K562 (cell line): ENCODE measurements around the gene ZSCAN21. TPM values are rescaled to one million over a fixed set of nuclear protein-coding genes. Genes with fewer than 3 reads are reported as not detected.

Experiments
- ASH1L ChIP-seq: fragments of 450-650 bp; IDR thresholded peaks from 2 replicates; pipeline ENCODE4 v1.6.1; 2018; ENCODE audit warnings: borderline replicate concordance, mild to moderate bottlenecking, low read depth; ENCODE audit not compliant: partially characterized antibody
- ATF1 ChIP-seq, 2 experiments: fragments of 450-650 bp in 1 of 2; IDR thresholded peaks; 2 replicates each; pipeline ENCODE4 v1.6.1; 2016; ENCODE audit warnings: missing compliant biosample characterization in 1 of 2, missing genetic modification characterization in 1 of 2
- BMI1 ChIP-seq: fragments of 150-350 bp; IDR thresholded peaks from 2 replicates; pipeline ENCODE4 v1.6.1; 2014; ENCODE audit warnings: low read length
- CHCHD3 ChIP-seq: fragments of 250-450 bp; sonication (Bioruptor Pico); IDR thresholded peaks from 2 replicates; pipeline ENCODE4 v2.1.2; 2022; ENCODE audit warnings: mild to moderate bottlenecking
- DPF2 ChIP-seq: fragments of 450-650 bp; IDR thresholded peaks from 2 replicates; pipeline ENCODE4 v1.6.1; 2016
- E2F3 ChIP-seq: fragments of 250-450 bp; sonication (Bioruptor Pico); IDR thresholded peaks from 2 replicates; pipeline ENCODE4 v1.4.0; 2020; ENCODE audit warnings: mild to moderate bottlenecking
- HLTF ChIP-seq: fragments of 450-650 bp; IDR thresholded peaks from 2 replicates; pipeline ENCODE4 v1.6.1; 2016
- MYC ChIP-seq, 2 experiments: fragments of 250-450 bp in 1 of 2; sonication (Bioruptor Pico) in 1 of 2; IDR thresholded peaks; 2 replicates each; pipeline versions ENCODE4 v1.5.1 to v1.6.1; 2012 to 2021; ENCODE audit warnings: low read depth in 2 of 2, borderline replicate concordance in 1 of 2, improper control_type of control experiment in 1 of 2, low read length in 1 of 2, mild to moderate bottlenecking in 1 of 2, moderate library complexity in 1 of 2
- NRF1 ChIP-seq, 2 experiments: fragments of 450-650 bp; IDR thresholded peaks in 1 of 2; conservative IDR thresholded peaks in 1 of 2; 2 replicates each; pipeline ENCODE4 v1.6.1; 2014; ENCODE audit warnings: mild to moderate bottlenecking in 2 of 2
- PATZ1 ChIP-seq: fragments of 250-450 bp; sonication (Bioruptor Pico); IDR thresholded peaks from 2 replicates; pipeline ENCODE4 v1.5.0; 2020; ENCODE audit warnings: mild to moderate bottlenecking, borderline replicate concordance
- PHB ChIP-seq: fragments of 250-450 bp; sonication (Bioruptor Pico); IDR thresholded peaks from 2 replicates; pipeline ENCODE4 v1.5.0; 2021
- PTBP1 ChIP-seq: fragments of 200-400 bp; formaldehyde crosslinking; IDR thresholded peaks from 2 replicates; pipeline ENCODE4 v1.6.1; 2017; ENCODE audit warnings: low read depth, low read length
- RBM17 ChIP-seq: fragments of 200-400 bp; formaldehyde crosslinking; IDR thresholded peaks from 2 replicates; pipeline ENCODE4 v1.6.1; 2017; ENCODE audit warnings: low read depth, mild to moderate bottlenecking, low read length, borderline replicate concordance
- RFX1 ChIP-seq: fragments of 450-650 bp; IDR thresholded peaks from 2 replicates; pipeline ENCODE4 v1.6.1; 2016; ENCODE audit warnings: mild to moderate bottlenecking, moderate library complexity
- SMAD1 ChIP-seq: fragments of 150-350 bp; IDR thresholded peaks from 2 replicates; pipeline ENCODE4 v1.6.1; 2014; ENCODE audit warnings: low read length, low read depth; ENCODE audit not compliant: partially characterized antibody
- SRSF1 ChIP-seq: fragments of 200-400 bp; formaldehyde crosslinking; IDR thresholded peaks from 2 replicates; pipeline ENCODE4 v1.6.1; 2017; ENCODE audit warnings: mild to moderate bottlenecking, low read depth, low read length, moderate library complexity
- ZFP1 ChIP-seq: fragments of 450-650 bp; formaldehyde crosslinking; IDR thresholded peaks from 2 replicates; pipeline ENCODE4 v1.4.0; 2020; ENCODE audit warnings: mild to moderate bottlenecking, mixed read lengths
- ZNF253 ChIP-seq: fragments of 250-450 bp; sonication (Bioruptor Pico); conservative IDR thresholded peaks from 2 replicates; pipeline ENCODE4 v1.6.1; 2021; ENCODE audit warnings: mild to moderate bottlenecking
- ZNF280A ChIP-seq: fragments of 450-650 bp; IDR thresholded peaks from 2 replicates; pipeline ENCODE4 v1.6.1; 2018; ENCODE audit warnings: mild to moderate bottlenecking, low read depth; ENCODE audit not compliant: partially characterized antibody
- polyA plus RNA-seq, 8 experiments: library from polyadenylated mRNA; depleted of rRNA in 4 of 8; stranded (reverse) in 5 of 8; unstranded in 3 of 8; fragments of >200 nt; fragmentation: Nextera tagmentation in 2 of 8; fragmentation: Illumina TruSeq in 1 of 8; extraction: Ambion mirVana in 2 of 8; extraction: Trizol in 1 of 8; gene quantifications; 2 replicates each; pipeline versions ENCODE4 v1.2.1 to v1.2.3, GENCODE V29; 2011 to 2014; ENCODE audit warnings: inconsistent platforms in 1 of 8, missing spikeins in 1 of 8
- total RNA-seq, 7 experiments: library from RNA; depleted of rRNA in 6 of 7; stranded (reverse); fragments of >200 nt in 6 of 7; fragmentation: Illumina TruSeq in 2 of 7; extraction: Trizol in 2 of 7; gene quantifications; 2 replicates each; pipeline versions ENCODE4 v1.2.1 to v1.2.3, GENCODE V29; 2011 to 2021; ENCODE audit warnings: low replicate concordance in 1 of 7
- TF ChIP-seq, protein P1 (sequence below): fragments of 250-450 bp; sonication (Bioruptor Pico); IDR thresholded peaks from 2 replicates; pipeline ENCODE4 v1.4.0; 2020; ENCODE audit warnings: mild to moderate bottlenecking, moderate library complexity
- TF ChIP-seq, protein P2 (sequence below), 2 experiments: fragments of 450-650 bp in 1 of 2; sonication (generic) in 1 of 2; formaldehyde crosslinking in 1 of 2; IDR thresholded peaks in 1 of 2; conservative IDR thresholded peaks in 1 of 2; 2 replicates each; pipeline versions ENCODE4 v1.6.1 to v1.8.1; 2016 to 2023; ENCODE audit warnings: mild to moderate bottlenecking in 2 of 2, moderate library complexity in 2 of 2, inconsistent platforms in 1 of 2, missing genetic modification reagents in 1 of 2

The ZSCAN21 gene
- total and polyA plus RNA-seq, 9 of the 15 experiments (the other 6 are each of a cell fraction or from before 2014, with no cell fraction given): 5.9 to 15.5 (median 13.2) TPM

GRCh38 chr7:100089458-100090196 lies 40.1 kb downstream of the ZSCAN21 start (continued):
- no peak for TF ChIP-seq PATZ1 (CRISPR knock-in tag)
- no peak for TF ChIP-seq BMI1
- TF ChIP-seq PHB (CRISPR knock-in tag): no peak
- no peak for TF ChIP-seq E2F3 (CRISPR knock-in tag)
- peak; percentile 21 for TF ChIP-seq ASH1L
- no peak for TF ChIP-seq ZNF253 (CRISPR knock-in tag)
- no peak for TF ChIP-seq NRF1 (conservative IDR thresholded peaks at IDR 0.05 in 1 of 2, IDR thresholded peaks at IDR 0.05 in 1 of 2)
- peak; percentile 8 for TF ChIP-seq ZNF280A
- TF ChIP-seq, protein P1, sequence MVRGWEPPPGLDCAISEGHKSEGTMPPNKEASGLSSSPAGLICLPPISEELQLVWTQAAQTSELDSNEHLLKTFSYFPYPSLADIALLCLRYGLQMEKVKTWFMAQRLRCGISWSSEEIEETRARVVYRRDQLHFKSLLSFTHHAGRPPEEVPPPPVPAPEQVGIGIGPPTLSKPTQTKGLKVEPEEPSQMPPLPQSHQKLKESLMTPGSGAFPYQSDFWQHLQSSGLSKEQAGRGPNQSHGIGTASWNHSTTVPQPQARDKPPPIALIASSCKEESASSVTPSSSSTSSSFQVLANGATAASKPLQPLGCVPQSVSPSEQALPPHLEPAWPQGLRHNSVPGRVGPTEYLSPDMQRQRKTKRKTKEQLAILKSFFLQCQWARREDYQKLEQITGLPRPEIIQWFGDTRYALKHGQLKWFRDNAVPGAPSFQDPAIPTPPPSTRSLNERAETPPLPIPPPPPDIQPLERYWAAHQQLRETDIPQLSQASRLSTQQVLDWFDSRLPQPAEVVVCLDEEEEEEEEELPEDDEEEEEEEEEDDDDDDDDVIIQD (CRISPR knock-in tag): no peak
- no peak for TF ChIP-seq ZFP1 (CRISPR knock-in tag)
- TF ChIP-seq ATF1 (CRISPR knock-in tag; IDR thresholded peaks at IDR 0.05): no peak
- TF ChIP-seq ATF1 (tag; IDR thresholded peaks at IDR 0.05): no peak
- TF ChIP-seq SRSF1: no peak
- no peak for TF ChIP-seq SMAD1
- TF ChIP-seq HLTF: no peak
- 0 out of 2 replicates have a peak, but pooled peaks have one; percentile 23 for TF ChIP-seq DPF2
- TF ChIP-seq PTBP1: 0 out of 2 replicates have a peak, but pooled peaks have one; percentile 61
- TF ChIP-seq RFX1: no peak
- TF ChIP-seq RBM17: no peak
- TF ChIP-seq CHCHD3 (CRISPR knock-in tag): no peak
- TF ChIP-seq, protein P2, sequence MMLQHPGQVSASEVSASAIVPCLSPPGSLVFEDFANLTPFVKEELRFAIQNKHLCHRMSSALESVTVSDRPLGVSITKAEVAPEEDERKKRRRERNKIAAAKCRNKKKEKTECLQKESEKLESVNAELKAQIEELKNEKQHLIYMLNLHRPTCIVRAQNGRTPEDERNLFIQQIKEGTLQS (IDR thresholded peaks at IDR 0.05): peak; percentile 59
- TF ChIP-seq, protein P2 (CRISPR knock-in tag; conservative IDR thresholded peaks at IDR 0.05): no peak
- no peak for TF ChIP-seq MYC (IDR thresholded peaks at IDR 0.05; ENCODE audit: low read depth, low read length)
- no peak for TF ChIP-seq MYC (CRISPR knock-in tag; IDR thresholded peaks at IDR 0.05; ENCODE audit: borderline replicate concordance, low read depth)
